Left renal pelvis (tissue), 4 donors: ENCODE results near the gene SLC5A12. TPM values are rescaled to one million over a fixed set of nuclear protein-coding genes. Genes with fewer than 3 reads are reported as not detected.

Experiments
- DNase-seq, 4 donors: peaks; one replicate each; pipeline ENCODE4 v3.0.0-alpha.2; 2013; ENCODE audit warnings: low read depth in 4 of 4, low spot score in 3 of 4
- polyA plus RNA-seq, 4 donors: library from polyadenylated mRNA; unstranded; fragments of 120-200 nt; gene quantifications; one replicate each; pipeline ENCODE4 v1.2.1, GENCODE V29; 2013; ENCODE audit not compliant: insufficient read length in 4 of 4

The SLC5A12 gene
- polyA plus RNA-seq, 4 donors, result 1.5 to 59.4 (median 42.2) TPM

DNA sequence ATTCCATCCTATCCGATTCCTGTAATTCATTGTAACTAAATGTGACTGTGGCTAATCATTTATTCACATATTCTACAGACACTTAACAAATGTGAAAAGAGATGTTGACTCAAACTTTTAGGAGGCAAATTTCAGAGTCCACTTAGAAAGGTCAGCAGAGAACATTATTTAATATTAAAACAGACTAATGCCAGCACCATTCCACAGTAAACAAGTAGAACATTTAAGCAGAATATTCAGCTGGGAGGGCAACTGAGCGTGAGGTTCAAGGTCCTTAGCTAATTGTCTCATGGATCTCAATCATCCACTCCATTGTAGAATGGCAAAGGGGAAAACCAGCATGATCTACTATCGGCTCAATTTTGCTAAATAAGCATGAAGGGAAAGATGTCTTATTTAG lies 5.1 kb upstream of the SLC5A12 start:
- DNase-seq, result no peak

DNA sequence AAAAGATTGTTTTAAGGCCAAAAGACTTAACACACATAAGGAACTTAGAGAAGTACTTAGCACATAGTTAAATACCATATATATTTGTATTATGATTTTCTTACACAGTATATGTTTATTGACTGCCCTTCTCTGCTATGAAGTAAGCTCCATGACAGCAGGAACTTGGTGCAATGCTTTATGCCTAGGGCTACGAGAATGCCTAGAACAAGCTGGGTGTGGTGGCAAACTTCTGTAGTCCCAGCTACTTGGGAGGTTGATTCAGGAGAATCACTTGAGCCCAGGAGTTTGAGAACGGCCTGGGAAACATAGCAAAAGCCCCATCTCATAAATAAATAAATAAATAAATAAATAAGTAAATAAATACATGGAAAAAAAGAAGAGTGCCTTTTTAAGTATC lies 1.9 kb downstream of the SLC5A12 start:
- DNase-seq, result no peak

- no peak for DNase-seq
These were observed 2.4 kb downstream of the SLC5A12 start for GRCh38 chr11:26719289-26719973.

GRCh38 chr11:26717771-26718170 lies 4.1 kb downstream of the SLC5A12 start:
- DNase-seq, result no peak

- no peak for DNase-seq
These were observed 6.7 kb downstream of the SLC5A12 start for GRCh38 chr11:26715133-26715532.

DNA sequence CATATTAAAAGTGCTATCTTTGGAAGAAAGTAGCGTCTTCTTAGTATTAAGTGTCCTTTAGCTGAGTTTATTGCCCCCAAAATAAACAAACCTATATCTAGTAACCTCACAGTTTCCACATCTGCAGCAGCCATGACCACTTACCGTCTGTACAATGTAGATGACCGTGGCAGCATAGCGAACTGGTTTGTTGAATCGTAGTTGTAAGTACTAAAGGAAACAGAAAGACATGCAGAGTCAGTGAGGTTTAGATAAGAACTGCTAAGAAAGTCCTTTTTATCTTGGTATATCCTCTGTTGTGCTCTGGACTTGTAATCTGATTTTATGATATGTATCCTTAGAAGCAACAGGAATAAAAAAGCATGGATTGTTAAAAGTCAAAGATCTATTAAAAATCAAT lies 9.4 kb downstream of the SLC5A12 start:
- no peak for DNase-seq

DNA sequence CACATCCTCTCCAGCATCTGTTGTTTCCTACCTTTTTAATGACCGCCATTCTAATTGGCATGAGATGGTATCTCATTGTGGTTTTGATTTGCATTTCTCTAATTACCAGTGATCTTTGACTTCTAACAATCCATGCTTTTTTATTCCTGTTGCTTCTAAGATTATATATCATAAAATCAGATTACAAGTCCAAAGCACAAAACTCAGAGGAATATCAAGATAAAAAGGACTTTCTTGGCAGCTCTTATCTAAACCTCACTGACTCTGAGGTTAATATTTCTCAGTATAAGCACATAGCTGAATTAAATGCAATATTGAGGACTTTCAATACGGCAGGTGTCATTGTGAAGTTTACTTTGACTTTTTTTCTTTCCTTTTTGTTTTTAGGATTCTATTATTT lies 11.4 kb downstream of the SLC5A12 start:
- DNase-seq, result no peak

DNA sequence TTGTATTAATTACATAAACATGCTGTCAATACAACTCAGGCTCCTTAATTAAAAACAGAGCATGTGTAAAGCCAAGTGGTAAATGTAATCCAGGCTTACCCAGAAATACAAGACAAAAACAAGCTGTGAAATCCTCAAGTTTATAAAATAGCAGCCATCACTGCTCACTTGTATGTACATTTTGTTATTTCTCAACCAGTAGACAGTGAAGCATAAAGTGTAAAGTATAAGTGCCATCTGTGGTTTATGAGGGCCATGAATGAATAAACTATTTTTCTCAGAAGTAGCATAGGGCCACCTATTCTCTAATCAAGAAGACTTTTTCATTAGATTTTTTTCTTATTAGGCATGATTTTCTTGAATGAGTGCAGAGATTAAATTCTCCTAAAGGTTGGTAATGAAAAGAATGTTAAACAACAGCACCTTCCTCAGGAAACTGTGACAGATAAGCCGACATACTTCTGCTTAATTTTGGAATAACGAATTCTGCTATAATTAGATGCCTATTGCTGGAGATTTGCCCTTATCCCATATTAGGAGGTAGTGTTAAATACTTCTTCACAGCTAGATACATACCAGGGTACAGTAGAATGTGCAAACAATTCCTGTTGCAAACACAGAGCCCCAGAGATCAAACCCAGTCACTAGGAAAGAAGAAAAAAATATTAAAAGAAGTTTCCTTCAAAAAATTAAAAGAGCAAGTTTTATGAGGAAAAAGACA lies 13.0 kb downstream of the SLC5A12 start:
- no peak for DNase-seq

DNA sequence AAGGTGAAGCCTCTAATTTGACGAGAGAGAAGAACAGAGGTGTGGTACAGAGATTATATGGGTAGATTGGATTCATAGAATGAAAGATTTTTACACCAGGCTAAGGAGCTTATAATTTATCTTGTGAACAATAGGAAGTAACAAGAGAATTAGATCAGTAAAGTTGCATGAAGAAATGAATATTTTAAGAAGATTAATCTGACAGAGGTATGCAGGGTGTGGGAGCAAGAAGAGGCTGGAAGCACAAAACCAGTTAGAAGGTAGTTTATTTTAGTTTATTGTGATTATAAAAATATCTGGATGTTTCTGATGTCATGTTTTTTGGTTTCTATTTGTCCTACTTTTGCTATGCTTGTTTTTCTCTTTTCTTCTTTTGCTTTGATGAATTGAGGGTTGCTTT lies 15.7 kb downstream of the SLC5A12 start:
- DNase-seq, result no peak

GRCh38 chr11:26704249-26704648 lies 17.6 kb downstream of the SLC5A12 start:
- no peak for DNase-seq

DNA sequence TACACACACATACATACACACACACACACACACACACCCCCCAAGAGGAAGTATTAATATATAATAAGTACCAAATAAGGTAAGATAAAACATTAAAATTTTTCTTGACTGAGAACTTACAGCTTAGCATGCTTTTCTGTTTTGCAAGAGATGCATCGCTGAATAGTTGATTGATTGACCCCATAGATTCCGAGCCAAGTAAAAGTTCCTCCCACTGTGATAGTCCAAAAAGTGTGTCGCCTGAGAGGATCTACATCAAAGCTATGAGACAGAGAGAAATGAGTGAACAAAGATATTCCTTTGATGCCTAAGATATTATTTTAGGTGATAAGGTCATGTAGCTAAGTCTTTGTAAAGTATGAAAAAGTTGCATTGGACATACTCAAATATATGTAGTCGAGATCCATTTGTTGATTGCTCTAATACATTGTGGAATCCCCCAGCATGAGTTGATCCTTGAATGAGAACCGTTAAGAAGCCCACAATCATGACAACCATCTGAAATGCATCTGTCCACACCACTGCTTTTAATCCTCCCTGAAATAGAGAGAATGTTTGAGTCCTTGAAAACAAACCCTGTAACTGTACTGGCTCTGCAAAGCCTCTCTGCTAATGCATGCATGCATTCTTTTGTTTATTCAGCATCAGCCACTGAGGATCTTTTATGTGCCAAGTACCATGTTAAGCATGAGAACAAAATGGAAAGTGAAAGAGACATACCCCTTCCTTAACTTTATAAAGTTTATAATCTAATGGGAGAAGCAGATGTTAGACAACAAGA lies 18.3 kb downstream of the SLC5A12 start:
- DNase-seq, result no peak

- peak in 2 of 4 donors; percentile 5 to 18 for DNase-seq
These were observed 19.5 kb downstream of the SLC5A12 start for GRCh38 chr11:26702406-26702805.

GRCh38 chr11:26700574-26701235 lies 21.2 kb downstream of the SLC5A12 start:
- no peak for DNase-seq

- DNase-seq, result no peak
These were observed 23.6 kb downstream of the SLC5A12 start for GRCh38 chr11:26698224-26698623.

- no peak for DNase-seq
These were observed 25.5 kb downstream of the SLC5A12 start for GRCh38 chr11:26696330-26696729.

DNA sequence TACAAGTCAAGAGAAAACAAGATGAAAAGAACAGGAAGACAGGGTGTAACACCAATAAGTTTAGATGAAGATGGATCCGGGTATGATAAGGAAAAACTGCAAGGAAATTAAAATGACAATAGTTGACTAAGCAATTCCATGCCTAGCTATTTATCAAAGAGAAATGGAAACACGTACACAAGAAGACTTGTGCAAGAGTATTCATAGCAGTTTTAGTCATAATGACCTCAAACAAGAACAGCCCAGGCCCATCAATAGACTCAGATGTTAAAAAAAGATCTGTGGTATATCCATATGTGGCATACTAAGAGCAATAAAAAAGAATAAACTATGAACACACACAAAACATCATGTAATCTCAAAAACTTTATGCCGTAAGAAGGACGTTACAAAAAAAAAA lies 33.2 kb downstream of the SLC5A12 start:
- DNase-seq, result no peak

DNA sequence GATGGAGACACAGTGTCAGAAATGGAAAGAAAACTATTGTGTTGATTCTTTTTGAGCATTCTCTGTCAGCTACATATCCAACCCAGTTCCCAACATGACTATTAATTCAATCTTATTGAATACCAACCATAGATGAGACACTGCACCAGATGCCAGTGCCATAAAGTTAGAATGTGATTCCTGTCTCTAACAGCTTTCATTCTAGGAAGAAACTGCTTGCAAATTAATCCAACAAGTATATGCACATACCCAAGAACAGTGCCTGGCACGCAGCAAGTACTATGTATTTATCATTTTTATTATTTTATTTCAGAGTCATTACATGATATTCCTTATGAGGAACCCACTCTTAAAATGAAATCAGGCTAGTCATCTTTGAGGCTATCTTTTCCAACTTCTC lies 34.5 kb downstream of the SLC5A12 start:
- no peak for DNase-seq

DNA sequence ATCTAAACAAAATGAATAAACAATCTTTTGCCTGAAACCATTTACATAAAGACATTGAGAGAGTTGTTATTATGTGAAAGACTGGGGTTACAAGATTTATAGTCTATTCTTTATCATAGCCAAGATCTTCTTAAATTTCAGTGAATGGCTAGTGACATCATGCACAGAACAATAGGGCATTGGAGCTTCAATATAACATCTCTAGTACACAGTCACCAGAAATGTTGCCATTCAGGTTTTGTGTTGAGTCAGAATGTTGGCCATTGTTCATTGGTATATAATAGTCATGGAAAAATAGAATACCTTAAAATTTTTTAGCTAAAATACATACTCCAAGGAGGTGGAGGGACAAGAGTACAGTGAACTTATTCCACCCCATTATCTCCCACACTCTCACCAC lies 44.3 kb downstream of the SLC5A12 start:
- DNase-seq, result no peak

- no peak for DNase-seq
These were observed 45.2 kb downstream of the SLC5A12 start for GRCh38 chr11:26676641-26677040.

DNA sequence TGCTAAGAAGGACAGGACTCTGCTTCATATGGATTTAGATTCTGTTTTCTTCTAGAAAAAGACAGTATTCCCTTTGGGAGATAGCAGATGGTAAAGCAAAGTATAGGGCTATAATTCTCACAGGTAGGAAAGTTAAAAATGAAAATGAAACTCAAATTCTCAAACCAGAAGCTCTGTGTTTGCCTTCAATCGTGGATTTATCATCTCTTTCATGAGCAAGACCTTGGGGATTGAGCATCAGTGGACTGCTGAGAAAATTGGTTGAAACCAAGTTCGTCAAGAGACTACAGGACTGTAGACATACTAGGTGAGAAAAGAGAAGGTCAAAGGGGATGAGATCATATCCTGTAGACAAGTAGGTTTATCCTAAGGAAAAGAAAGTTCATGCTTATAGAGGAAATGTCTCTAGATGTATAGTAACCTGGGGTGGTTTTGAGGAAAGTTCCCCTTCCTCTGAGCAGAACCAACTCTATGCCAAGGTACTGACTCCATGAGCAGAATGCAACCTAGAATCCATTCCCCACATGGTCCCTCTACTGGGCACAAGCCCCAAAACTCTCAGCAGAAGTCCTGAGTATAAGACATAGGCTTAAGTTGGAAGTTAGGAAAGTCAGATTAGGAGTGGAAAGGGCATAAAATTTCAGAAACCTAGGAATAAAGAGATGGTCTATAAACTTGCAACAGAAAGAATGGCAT lies 46.5 kb downstream of the SLC5A12 start:
- DNase-seq, result no peak

- no peak for DNase-seq
These were observed 55.9 kb downstream of the SLC5A12 start for GRCh38 chr11:26665946-26666345.
